HCT116 (cell line): ENCODE results near the gene KRT13. TPM values are rescaled to one million over a fixed set of nuclear protein-coding genes. Genes with fewer than 3 reads are reported as not detected.
A peak's percentile ranks its signal among the peaks of the same experiment; 100 is the strongest.

ENCODE experiments used
- ATAC-seq: fragments of 200-7000 bp; cut with Tn5 transposase; 2 replicates; pipeline ENCODE4 v1.9.1; 2020; ENCODE audit warnings: mild to moderate bottlenecking, moderate library complexity
- BruUV-seq: library from RNA; stranded (reverse); fragments of 400-500 nt; replicated peaks from 2 replicates; lab custom pipeline; 2021; lab: Mats Ljungman, UMichigan
- CTCF ChIA-PET: fragments of 300-600 bp; sonication (Branson Sonifier 250); formaldehyde crosslinking; loops from one replicate; lab custom pipeline; 2021; ENCODE audit warnings: antibody characterized with exemption; lab: Charles Lee
- POLR2A ChIA-PET: fragments of 300-600, 350-600 bp; sonication (Branson Sonifier 250); formaldehyde crosslinking; loops from one replicate; lab custom pipeline; 2021; ENCODE audit warnings: antibody characterized with exemption; lab: Charles Lee
- RAD21 ChIA-PET, 2 experiments: fragments of 300-600 bp; sonication (Branson Sonifier 250); formaldehyde crosslinking; loops; one replicate each; lab custom pipeline; 2023; ENCODE audit warnings: low total read pairs in 2 of 2; ENCODE audit not compliant: uncharacterized antibody in 2 of 2, unreplicated experiment in 2 of 2, low non-redundant PET in 1 of 2; lab: Charles Lee
- DNase-seq: peaks from one replicate; pipeline ENCODE4 v3.0.0-alpha.2; 2010; ENCODE audit warnings: low read depth, low spot score
- H2AFZ ChIP-seq: fragments of 200-600 bp; shearing (Covaris generic), sonication (generic); 2 replicates; pipeline ENCODE4 v1.6.1; 2017; ENCODE audit warnings: low read depth, mixed run types, mixed read lengths, antibody characterized with exemption, low read length; ENCODE audit not compliant: poor library complexity, severe bottlenecking
- H3K27ac ChIP-seq: 2 replicates; pipeline ENCODE4 v1.5.1; 2012; ENCODE audit warnings: low read depth, low read length
- H3K27me3 ChIP-seq: fragments of 200-600 bp; sonication (generic); 2 replicates; pipeline ENCODE4 v1.6.1; 2016; ENCODE audit warnings: mixed run types, low read length, mixed read lengths; ENCODE audit not compliant: insufficient read depth
- H3K36me3 ChIP-seq, 2 experiments: fragments of 200-500 bp in 1 of 2; fragments of 200-600 bp in 1 of 2; sonication (Bioruptor generic) in 1 of 2; sonication (generic) in 1 of 2; 2 replicates each; pipeline versions ENCODE4 v1.5.1 to v1.6.1; 2014 to 2016; ENCODE audit warnings: low read length in 2 of 2, inconsistent platforms in 1 of 2, mixed read lengths in 1 of 2, mixed run types in 1 of 2; ENCODE audit not compliant: insufficient read depth in 2 of 2, control insufficient read depth in 1 of 2
- H3K4me1 ChIP-seq, 2 experiments: fragments of 200-600 bp in 1 of 2; sonication (generic) in 1 of 2; 2 replicates each; pipeline versions ENCODE4 v1.5.1 to v1.6.1; 2012 to 2017; ENCODE audit warnings: low read length in 2 of 2, inconsistent platforms in 1 of 2, mild to moderate bottlenecking in 1 of 2, mixed read lengths in 1 of 2, mixed run types in 1 of 2, moderate library complexity in 1 of 2; ENCODE audit not compliant: insufficient read depth in 2 of 2, control insufficient read depth in 1 of 2
- H3K4me2 ChIP-seq: fragments of 200-600 bp; sonication (generic); 2 replicates; pipeline ENCODE4 v1.6.1; 2017; ENCODE audit warnings: mixed run types, low read length, mixed read lengths
- H3K4me3 ChIP-seq, 2 experiments: fragments of 200-600 bp in 1 of 2; sonication (generic) in 1 of 2; replicated peaks in 1 of 2; 2 replicates each; pipeline ENCODE4 v1.5.1; 2011 to 2016; ENCODE audit warnings: low read length in 2 of 2, control low read depth in 1 of 2, low read depth in 1 of 2, mild to moderate bottlenecking in 1 of 2, mixed read lengths in 1 of 2, mixed run types in 1 of 2
- H3K79me2 ChIP-seq: fragments of 200-600 bp; sonication (generic); 2 replicates; pipeline ENCODE4 v1.6.1; 2017; ENCODE audit warnings: mild to moderate bottlenecking, mixed run types, low read length, moderate library complexity, mixed read lengths; ENCODE audit not compliant: insufficient read depth
- H3K9ac ChIP-seq: fragments of 200-600 bp; sonication (generic); 2 replicates; pipeline ENCODE4 v1.6.1; 2016; ENCODE audit warnings: low read length, mixed read lengths
- H3K9me2 ChIP-seq: fragments of 200-600 bp; sonication (generic), shearing (Covaris generic); 2 replicates; pipeline ENCODE4 v1.6.1; 2017; ENCODE audit warnings: mixed run types, mild to moderate bottlenecking, moderate library complexity; ENCODE audit not compliant: insufficient read depth
- H3K9me3 ChIP-seq, 2 experiments: fragments of 200-500 bp in 1 of 2; fragments of 200-600 bp in 1 of 2; sonication (Bioruptor generic) in 1 of 2; sonication (generic) in 1 of 2; 2 replicates each; pipeline ENCODE4 v1.6.1; 2014 to 2017; ENCODE audit warnings: low read length in 2 of 2, mixed read lengths in 2 of 2, inconsistent platforms in 1 of 2, low read depth in 1 of 2, mild to moderate bottlenecking in 1 of 2, mixed run types in 1 of 2, moderate library complexity in 1 of 2; ENCODE audit not compliant: control insufficient read depth in 1 of 2, insufficient read depth in 1 of 2
- H4K20me1 ChIP-seq: fragments of 200-600 bp; sonication (generic), shearing (Covaris generic); 2 replicates; pipeline ENCODE4 v1.6.1; 2017; ENCODE audit warnings: mixed run types, mild to moderate bottlenecking, moderate library complexity; ENCODE audit not compliant: insufficient read depth
- EGR1 ChIP-seq: IDR thresholded peaks from 2 replicates; pipeline ENCODE4 v1.6.1; 2012; ENCODE audit warnings: low read depth
- JUND ChIP-seq: IDR thresholded peaks from 2 replicates; pipeline ENCODE4 v1.6.1; 2012
- POLR2AphosphoS5 ChIP-seq: IDR thresholded peaks from 2 replicates; pipeline ENCODE4 v1.6.1; 2011; ENCODE audit warnings: mild to moderate bottlenecking, low read depth, low read length, moderate library complexity
- RAD21 ChIP-seq: IDR thresholded peaks from 2 replicates; pipeline ENCODE4 v1.6.1; 2012; ENCODE audit warnings: low read depth, mild to moderate bottlenecking
- SIN3A ChIP-seq: IDR thresholded peaks from 2 replicates; pipeline ENCODE4 v1.6.1; 2012; ENCODE audit warnings: low read depth
- YY1 ChIP-seq: IDR thresholded peaks from 2 replicates; pipeline ENCODE4 v1.6.1; 2011; ENCODE audit warnings: low read length, low read depth, moderate library complexity, mild to moderate bottlenecking; ENCODE audit not compliant: insufficient replicate concordance; ENCODE audit errors: extremely low read depth
- ZBTB33 ChIP-seq: IDR thresholded peaks from 2 replicates; pipeline ENCODE4 v1.6.1; 2011; ENCODE audit warnings: mild to moderate bottlenecking, low read length, moderate library complexity; ENCODE audit not compliant: insufficient replicate concordance; ENCODE audit errors: extremely low read depth
- ZFX ChIP-seq: fragments of 450-650 bp; IDR thresholded peaks from 2 replicates; pipeline ENCODE4 v1.6.1; 2017
- ZNF274 ChIP-seq: fragments of 200-500 bp; sonication (Bioruptor generic); IDR thresholded peaks from 2 replicates; pipeline ENCODE4 v1.6.1; 2014; ENCODE audit warnings: mild to moderate bottlenecking, low read depth, low read length, inconsistent platforms
- intact Hi-C: fragments of 100-400 bp; cut with micrococcal nuclease; formaldehyde crosslinking; loops from 2 replicates; pipeline ENCODE4 v1.10.0; 2022
- total RNA-seq: library from RNA; stranded (reverse); gene quantifications from one replicate; pipeline ENCODE4 v1.2.1, GENCODE V29; 2021; ENCODE audit not compliant: unreplicated experiment
- TF ChIP-seq, protein P1 (sequence below): IDR thresholded peaks from 2 replicates; pipeline ENCODE4 v1.6.1; 2012; ENCODE audit warnings: low read depth

KRT13 gene
- total RNA-seq, 1 experiment from 2014 or later = 3.7 TPM

DNA sequence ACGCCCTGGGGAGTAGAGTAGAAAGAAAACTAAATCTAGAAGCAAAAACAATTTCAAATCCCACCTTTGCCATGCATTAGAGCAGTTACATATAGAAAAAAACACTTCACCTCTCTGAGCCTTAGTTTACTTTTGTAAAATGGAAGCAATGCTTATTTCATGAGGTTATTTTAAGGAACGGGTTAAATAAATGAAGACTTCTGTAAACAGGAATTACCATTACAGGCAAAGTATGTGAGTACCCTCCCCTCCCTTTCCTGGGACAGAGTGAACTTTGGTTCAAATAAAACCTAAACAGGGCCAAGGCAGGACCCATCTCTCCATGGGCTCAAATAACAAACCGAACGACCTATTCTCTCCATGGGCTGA lies 17.8 kb upstream of the KRT13 start (continued):
- TF ChIP-seq YY1 (no peak), EGR1 (no peak), SIN3A (no peak), JUND (no peak)

GRCh38 chr17:41522301-41523224 lies 17.2 kb upstream of the KRT13 start:
- peaks cover 24% of the 10 kb centered on the region for H3K79me2 ChIP-seq
- intact Hi-C loops = loop anchor here (1.0 kb wide), 1 partner anchor 26 kb away; no protein-coding TSS in a partner anchor
- peak overlapping the region; percentile 78 for H3K4me2 ChIP-seq
- POLR2A ChIA-PET = interaction anchor here (1.0 to 12.9 kb wide), 13 partner anchors 7 to 666 kb away, joined by 3 to 148 read pairs (median 5); partner anchors contain the start of gene EIF1
- no peaks in the 10 kb centered on the region for H3K27me3 ChIP-seq
- H3K36me3 ChIP-seq = peaks cover 3 to 21% of the 10 kb centered on the region in 2 experiments; a peak in 3 of 4 replicates
- TF ChIP-seq, protein P1, sequence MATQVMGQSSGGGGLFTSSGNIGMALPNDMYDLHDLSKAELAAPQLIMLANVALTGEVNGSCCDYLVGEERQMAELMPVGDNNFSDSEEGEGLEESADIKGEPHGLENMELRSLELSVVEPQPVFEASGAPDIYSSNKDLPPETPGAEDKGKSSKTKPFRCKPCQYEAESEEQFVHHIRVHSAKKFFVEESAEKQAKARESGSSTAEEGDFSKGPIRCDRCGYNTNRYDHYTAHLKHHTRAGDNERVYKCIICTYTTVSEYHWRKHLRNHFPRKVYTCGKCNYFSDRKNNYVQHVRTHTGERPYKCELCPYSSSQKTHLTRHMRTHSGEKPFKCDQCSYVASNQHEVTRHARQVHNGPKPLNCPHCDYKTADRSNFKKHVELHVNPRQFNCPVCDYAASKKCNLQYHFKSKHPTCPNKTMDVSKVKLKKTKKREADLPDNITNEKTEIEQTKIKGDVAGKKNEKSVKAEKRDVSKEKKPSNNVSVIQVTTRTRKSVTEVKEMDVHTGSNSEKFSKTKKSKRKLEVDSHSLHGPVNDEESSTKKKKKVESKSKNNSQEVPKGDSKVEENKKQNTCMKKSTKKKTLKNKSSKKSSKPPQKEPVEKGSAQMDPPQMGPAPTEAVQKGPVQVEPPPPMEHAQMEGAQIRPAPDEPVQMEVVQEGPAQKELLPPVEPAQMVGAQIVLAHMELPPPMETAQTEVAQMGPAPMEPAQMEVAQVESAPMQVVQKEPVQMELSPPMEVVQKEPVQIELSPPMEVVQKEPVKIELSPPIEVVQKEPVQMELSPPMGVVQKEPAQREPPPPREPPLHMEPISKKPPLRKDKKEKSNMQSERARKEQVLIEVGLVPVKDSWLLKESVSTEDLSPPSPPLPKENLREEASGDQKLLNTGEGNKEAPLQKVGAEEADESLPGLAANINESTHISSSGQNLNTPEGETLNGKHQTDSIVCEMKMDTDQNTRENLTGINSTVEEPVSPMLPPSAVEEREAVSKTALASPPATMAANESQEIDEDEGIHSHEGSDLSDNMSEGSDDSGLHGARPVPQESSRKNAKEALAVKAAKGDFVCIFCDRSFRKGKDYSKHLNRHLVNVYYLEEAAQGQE = no peak
- TF ChIP-seq POLR2AphosphoS5 (peak; percentile 90), ZFX (0 out of 2 replicates have a peak, but pooled peaks have one; percentile 23), ZNF274 (no peak), ZBTB33 (peak; percentile 82), RAD21 (no peak), YY1 (peak; percentile 52)
- BruUV-seq = TSS peak; percentile 83
- H3K4me1 ChIP-seq = peaks cover 74 to 93% of the 10 kb centered on the region in 2 experiments
- H3K9me2 ChIP-seq = no peaks in the 10 kb centered on the region
- H2AFZ ChIP-seq = no peak overlapping the region
- H3K27ac ChIP-seq = peak overlapping the region; percentile 99
- no peaks in the 10 kb centered on the region for H3K9me3 ChIP-seq
- H3K9ac ChIP-seq = peak overlapping the region; percentile 99
- peak overlapping the region; percentile 19 to 47 for H3K4me3 ChIP-seq
- DNase-seq (peak; percentile 81), ATAC-seq (peak; percentile 33)
- RAD21 ChIA-PET = interaction anchor here (1.1 to 2.8 kb wide), 5 partner anchors 25 to 118 kb away, joined by 3 to 19 read pairs (median 6); no protein-coding TSS in a partner anchor
- CTCF ChIA-PET = interaction anchor here (0.8 to 8.9 kb wide), 8 partner anchors 27 to 907 kb away, joined by 3 to 77 read pairs (median 6); no protein-coding TSS in a partner anchor
- H4K20me1 ChIP-seq = no peaks in the 10 kb centered on the region; the same call in 1 of the 2 replicates
